Adrenal gland (tissue), 5 donors: Measurements from ENCODE around the gene TLK2.
"Not testable (repeated sequence)": the region's sequence is repeated elsewhere in the genome, so short reads cannot be mapped to it uniquely, and the experiment has no call there.

Source experiments
- POLR2A ChIP-seq, 2 donors: fragments of 450-650 bp; IDR thresholded peaks; one replicate each; pipeline ENCODE4 v1.6.1; 2017; ENCODE audit warnings: antibody characterized with exemption in 2 of 2, mild to moderate bottlenecking in 2 of 2, moderate library complexity in 1 of 2
- TF ChIP-seq, protein P1 (sequence below), 6 experiments: fragments of 450-650 bp in 4 of 6; fragments of 200-600 bp in 2 of 6; sonication (generic) in 1 of 6; IDR thresholded peaks; 1 replicate in 5 of 6; 2 replicates in 1 of 6; pipeline versions ENCODE4 v1.5.1 to v1.8.0; 2016 to 2021; ENCODE audit warnings: antibody characterized with exemption in 6 of 6, mild to moderate bottlenecking in 2 of 6, moderate library complexity in 1 of 6
- donor health status: DM: no; HTN: no; CAD: no.

DNA sequence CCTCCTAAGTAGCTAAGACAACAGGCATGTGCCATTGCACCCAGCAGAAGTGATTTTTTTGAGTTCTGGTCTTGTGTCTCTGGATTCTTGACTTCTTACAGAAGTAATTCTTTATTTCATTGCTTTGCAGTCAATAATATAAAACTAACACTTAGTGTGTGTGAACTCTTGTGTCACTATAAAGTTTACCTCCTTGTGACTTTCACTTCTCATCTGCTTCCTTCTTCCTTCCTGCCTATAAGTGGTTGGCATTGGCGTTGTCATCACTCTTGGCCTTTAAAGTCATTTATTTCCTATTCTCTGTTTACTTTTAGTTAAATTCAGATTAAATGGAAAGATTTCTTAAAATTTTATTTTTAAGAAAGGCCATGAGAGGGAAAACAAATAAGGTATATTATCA, 12.4 kb downstream of the TLK2 start:
- TF ChIP-seq, protein P1, sequence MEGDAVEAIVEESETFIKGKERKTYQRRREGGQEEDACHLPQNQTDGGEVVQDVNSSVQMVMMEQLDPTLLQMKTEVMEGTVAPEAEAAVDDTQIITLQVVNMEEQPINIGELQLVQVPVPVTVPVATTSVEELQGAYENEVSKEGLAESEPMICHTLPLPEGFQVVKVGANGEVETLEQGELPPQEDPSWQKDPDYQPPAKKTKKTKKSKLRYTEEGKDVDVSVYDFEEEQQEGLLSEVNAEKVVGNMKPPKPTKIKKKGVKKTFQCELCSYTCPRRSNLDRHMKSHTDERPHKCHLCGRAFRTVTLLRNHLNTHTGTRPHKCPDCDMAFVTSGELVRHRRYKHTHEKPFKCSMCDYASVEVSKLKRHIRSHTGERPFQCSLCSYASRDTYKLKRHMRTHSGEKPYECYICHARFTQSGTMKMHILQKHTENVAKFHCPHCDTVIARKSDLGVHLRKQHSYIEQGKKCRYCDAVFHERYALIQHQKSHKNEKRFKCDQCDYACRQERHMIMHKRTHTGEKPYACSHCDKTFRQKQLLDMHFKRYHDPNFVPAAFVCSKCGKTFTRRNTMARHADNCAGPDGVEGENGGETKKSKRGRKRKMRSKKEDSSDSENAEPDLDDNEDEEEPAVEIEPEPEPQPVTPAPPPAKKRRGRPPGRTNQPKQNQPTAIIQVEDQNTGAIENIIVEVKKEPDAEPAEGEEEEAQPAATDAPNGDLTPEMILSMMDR (IDR thresholded peaks at IDR 0.05) = not testable (repeated sequence)
- TF ChIP-seq POLR2A (IDR thresholded peaks at IDR 0.05) = not testable (repeated sequence)
